PC-9 (cell line): ENCODE data around the gene ARHGEF26. TPM values are rescaled to one million over a fixed set of nuclear protein-coding genes. Genes with fewer than 3 reads are reported as not detected.

ENCODE experiments used
- BruUV-seq: library from RNA; stranded (reverse); fragments of 400-500 nt; replicated peaks from 2 replicates; lab custom pipeline; 2021; lab: Mats Ljungman, UMichigan
- CTCF ChIA-PET: fragments of 300-600 bp; sonication (Branson Sonifier 250); formaldehyde crosslinking; loops from one replicate; lab custom pipeline; 2022; ENCODE audit warnings: antibody characterized with exemption; lab: Charles Lee
- POLR2A ChIA-PET: fragments of 300-600 bp; sonication (Branson Sonifier 250); formaldehyde crosslinking; loops from one replicate; lab custom pipeline; 2022; ENCODE audit warnings: antibody characterized with exemption; ENCODE audit not compliant: unreplicated experiment; lab: Charles Lee
- DNase-seq, 2 experiments: peaks; one replicate each; pipeline versions ENCODE4 v3.0.0 to v3.0.0-alpha.2; 2015 to 2022; ENCODE audit warnings: mixed read lengths in 1 of 2
- H2AFZ ChIP-seq: fragments of 200-600 bp; sonication (generic); 2 replicates; pipeline ENCODE4 v1.8.1; 2017; ENCODE audit warnings: antibody characterized with exemption
- H3F3A ChIP-seq: fragments of 200-600 bp; sonication (generic); 2 replicates; pipeline ENCODE4 v1.8.1; 2017; ENCODE audit warnings: antibody characterized with exemption, mild to moderate bottlenecking, low read depth; ENCODE audit not compliant: insufficient read depth
- H3K27ac ChIP-seq: fragments of 200-600 bp; sonication (generic); 2 replicates; pipeline ENCODE4 v1.6.1; 2016; ENCODE audit warnings: mixed run types
- H3K27me3 ChIP-seq: fragments of 200-600 bp; sonication (generic); 2 replicates; pipeline ENCODE4 v1.6.1; 2016; ENCODE audit warnings: low read depth, mixed run types; ENCODE audit not compliant: insufficient read depth
- H3K36me3 ChIP-seq: fragments of 200-600 bp; sonication (generic); 2 replicates; pipeline ENCODE4 v1.6.1; 2016; ENCODE audit warnings: low read depth, mixed run types
- H3K4me1 ChIP-seq: fragments of 200-600 bp; sonication (generic); replicated peaks from 2 replicates; pipeline ENCODE4 v1.6.1; 2016; ENCODE audit warnings: mixed run types; ENCODE audit not compliant: insufficient read depth
- H3K4me2 ChIP-seq: fragments of 200-600 bp; sonication (generic); 2 replicates; pipeline ENCODE4 v1.6.1; 2017; ENCODE audit warnings: mixed run types
- H3K4me3 ChIP-seq: fragments of 200-600 bp; sonication (generic); 2 replicates; pipeline ENCODE4 v1.6.1; 2016; ENCODE audit warnings: mixed run types
- H3K79me2 ChIP-seq: fragments of 200-600 bp; sonication (generic); 2 replicates; pipeline ENCODE4 v1.6.1; 2017; ENCODE audit warnings: low read depth, mixed run types
- H3K9me2 ChIP-seq: fragments of 200-600 bp; sonication (generic); 2 replicates; pipeline ENCODE4 v1.8.1; 2017; ENCODE audit warnings: mild to moderate bottlenecking; ENCODE audit not compliant: insufficient read depth
- H3K9me3 ChIP-seq: fragments of 200-600 bp; sonication (generic); 2 replicates; pipeline ENCODE4 v1.8.1; 2016; ENCODE audit warnings: low read depth; ENCODE audit not compliant: insufficient read depth
- H4K20me1 ChIP-seq: fragments of 200-600 bp; sonication (generic); 2 replicates; pipeline ENCODE4 v1.8.1; 2017; ENCODE audit not compliant: insufficient read depth
- CTCF ChIP-seq: fragments of 200-600 bp; sonication (generic); conservative IDR thresholded peaks from 2 replicates; pipeline ENCODE4 v1.6.1; 2017; ENCODE audit warnings: mixed run types, antibody characterized with exemption, mild to moderate bottlenecking, moderate library complexity
- EZH2 ChIP-seq: fragments of 200-600 bp; sonication (generic); IDR thresholded peaks from 2 replicates; pipeline ENCODE4 v1.8.0; 2017; ENCODE audit warnings: antibody characterized with exemption, low read depth
- intact Hi-C: fragments of 100-400 bp; cut with micrococcal nuclease; formaldehyde crosslinking; loops from one replicate; pipeline ENCODE4 v1.10.0; 2022; ENCODE audit not compliant: unreplicated experiment
- total RNA-seq: library from RNA; stranded (reverse); gene quantifications from 2 replicates; pipeline ENCODE4 v1.2.3, GENCODE V29; 2021

ARHGEF26 gene
- total RNA-seq, 1 experiment from 2014 or later: 7.9 TPM

GRCh38 chr3:154191520-154191919 is 70.3 kb downstream of the ARHGEF26 start:
- Histone ChIP-seq H3K27ac (no peak overlapping the region), H3K9me2 (no peaks in the 10 kb centered on the region), H2AFZ (no peak overlapping the region), H3K27me3 (no peaks in the 10 kb centered on the region), H3K9me3 (no peaks in the 10 kb centered on the region), H4K20me1 (no peaks in the 10 kb centered on the region), H3F3A (no peaks in the 10 kb centered on the region), H3K79me2 (no peaks in the 10 kb centered on the region), H3K4me2 (no peak overlapping the region), H3K4me3 (no peak overlapping the region), H3K4me1 (no peaks in the 10 kb centered on the region), H3K36me3 (no peaks in the 10 kb centered on the region)
- CTCF ChIA-PET: no interaction called here
- BruUV-seq: no TSS peak
- POLR2A ChIA-PET: no interaction called here
- no peak for TF ChIP-seq EZH2
- no peak for TF ChIP-seq CTCF
- no peak for DNase-seq
- intact Hi-C loops: no loop called here

- Histone ChIP-seq H3K9me2 (no peaks in the 10 kb centered on the region), H3K27ac (no peak overlapping the region), H3K4me1 (no peaks in the 10 kb centered on the region), H3F3A (no peaks in the 10 kb centered on the region), H4K20me1 (no peaks in the 10 kb centered on the region), H3K79me2 (no peaks in the 10 kb centered on the region), H2AFZ (no peak overlapping the region), H3K4me3 (no peak overlapping the region), H3K4me2 (no peak overlapping the region), H3K36me3 (no peaks in the 10 kb centered on the region), H3K27me3 (no peaks in the 10 kb centered on the region), H3K9me3 (no peaks in the 10 kb centered on the region)
- CTCF ChIA-PET: no interaction called here
- no peak for TF ChIP-seq CTCF
- TF ChIP-seq EZH2: no peak
- no TSS peak for BruUV-seq
- POLR2A ChIA-PET: no interaction called here
- intact Hi-C loops: no loop called here
- no peak for DNase-seq
Observed at GRCh38 chr3:154192225-154192624, 71.0 kb downstream of the ARHGEF26 start.

GRCh38 chr3:154193000-154193615 is 71.9 kb downstream of the ARHGEF26 start:
- intact Hi-C loops: no loop called here
- POLR2A ChIA-PET: no interaction called here
- no peaks in the 10 kb centered on the region for H3K9me2 ChIP-seq
- no peak overlapping the region for H3K4me3 ChIP-seq
- H3K9me3 ChIP-seq: no peaks in the 10 kb centered on the region
- no peaks in the 10 kb centered on the region for H3K79me2 ChIP-seq
- BruUV-seq: no TSS peak
- no peak overlapping the region for H3K27ac ChIP-seq
- H3K4me1 ChIP-seq: no peaks in the 10 kb centered on the region
- no peak overlapping the region for H3K4me2 ChIP-seq
- DNase-seq: no peak
- TF ChIP-seq CTCF (no peak), EZH2 (no peak)
- no peaks in the 10 kb centered on the region for H3K36me3 ChIP-seq
- no peak overlapping the region for H2AFZ ChIP-seq
- H4K20me1 ChIP-seq: no peaks in the 10 kb centered on the region
- no peaks in the 10 kb centered on the region for H3F3A ChIP-seq
- CTCF ChIA-PET: no interaction called here
- no peaks in the 10 kb centered on the region for H3K27me3 ChIP-seq
